MV-4-11 (cell line): Measurements from ENCODE around the gene IRS1.

Experiments used
- DNase-seq: peaks from one replicate; lab custom pipeline; 2025; lab: John Stamatoyannopoulos, UW

The IRS1 gene

GRCh38 chr2:226825056-226825455, 25.4 kb upstream of the IRS1 start:
- DNase-seq: peak; percentile 2

DNA sequence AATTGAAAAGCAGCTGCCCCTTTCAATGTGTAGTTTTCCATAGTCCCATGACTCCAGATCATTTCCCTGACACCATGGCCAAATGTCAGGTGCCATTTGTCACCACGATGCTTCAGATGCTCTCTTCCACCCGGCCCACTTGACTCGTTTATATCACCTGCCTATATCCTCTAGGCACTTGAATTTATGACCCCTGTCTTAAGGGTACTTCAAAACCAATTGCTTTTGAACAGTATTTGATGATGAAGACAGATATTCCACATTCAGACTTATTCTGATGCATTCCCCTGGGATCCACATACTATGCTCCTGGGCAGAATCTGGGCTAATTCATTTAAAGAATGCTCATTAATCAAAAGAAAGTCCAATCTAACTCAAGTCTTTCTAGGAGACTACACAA, 19.3 kb upstream of the IRS1 start:
- DNase-seq: no peak

DNA sequence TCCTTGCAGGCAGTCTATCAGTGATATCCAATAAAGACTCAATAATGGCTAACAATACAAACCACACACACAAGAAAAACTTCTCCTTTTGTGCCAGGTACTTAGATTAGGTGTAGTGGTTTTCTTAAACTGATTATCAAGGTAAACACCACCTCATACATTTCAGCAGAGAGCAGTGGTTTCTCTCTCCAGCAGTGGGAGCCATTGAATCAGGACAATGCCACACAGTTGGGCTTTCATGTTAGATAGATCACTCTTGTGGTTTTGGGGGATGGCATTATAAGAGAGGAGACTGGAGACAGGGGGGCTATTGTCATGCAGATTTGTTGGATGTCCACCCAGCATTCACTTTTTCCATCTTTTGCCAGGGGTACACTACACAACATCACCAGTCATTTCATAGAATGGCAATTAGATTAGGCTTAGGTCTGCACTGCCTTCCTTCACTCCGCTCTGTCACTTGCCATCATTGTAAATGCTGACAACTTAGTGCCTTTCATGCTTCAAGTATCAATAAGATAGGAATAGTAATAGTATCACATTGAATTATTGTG, 13.6 kb upstream of the IRS1 start:
- no peak for DNase-seq

GRCh38 chr2:226803410-226803809, 3.8 kb upstream of the IRS1 start:
- DNase-seq: no peak

- DNase-seq: peak; percentile 71
Measured at GRCh38 chr2:226802573-226802972, 3.0 kb upstream of the IRS1 start.

DNA sequence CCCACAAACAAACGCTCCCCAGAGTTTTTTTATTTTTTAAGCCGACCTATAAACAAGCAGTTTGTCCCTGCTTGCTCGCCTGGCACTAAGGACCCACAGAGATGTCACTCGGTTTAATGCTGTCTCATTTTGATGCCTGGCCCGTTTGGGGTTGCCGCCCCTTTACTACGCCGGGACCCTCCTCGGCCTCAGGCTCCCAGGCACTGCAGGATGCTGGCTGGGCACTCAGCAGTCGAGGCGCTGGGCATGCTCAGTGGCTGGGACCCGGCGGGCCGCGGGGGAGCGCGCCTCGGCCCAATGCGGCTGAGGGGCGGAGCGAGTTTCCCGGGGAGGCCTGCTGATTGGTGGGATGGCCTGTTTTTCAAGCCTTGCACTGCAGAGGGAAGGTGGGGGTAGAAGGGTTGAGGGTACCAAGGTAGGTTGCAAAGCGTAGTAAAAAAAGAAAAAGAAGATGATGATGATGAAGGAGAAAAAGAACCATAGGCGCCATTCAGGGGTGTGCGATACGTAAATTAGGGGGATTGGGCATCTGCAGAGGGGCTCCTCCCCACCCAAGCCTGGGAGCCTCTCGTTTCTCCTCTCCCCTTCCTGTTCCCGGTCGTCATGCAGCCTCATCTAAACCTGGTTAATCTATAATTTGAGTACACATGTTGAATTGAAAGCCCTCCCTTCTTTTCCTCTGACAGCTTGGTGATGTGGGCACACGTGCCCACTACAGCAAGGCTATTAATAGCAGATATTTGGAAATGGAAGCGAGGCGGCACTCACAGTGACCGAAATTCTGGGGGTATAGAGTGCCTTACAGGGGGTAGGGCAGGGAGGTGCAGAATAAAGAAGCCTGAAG, 1.5 kb upstream of the IRS1 start:
- no peak for DNase-seq

- no peak for DNase-seq
Measured at GRCh38 chr2:226799976-226800940, 638 bp upstream of the IRS1 start.

GRCh38 chr2:226798422-226799210, 1.0 kb downstream of the IRS1 start:
- DNase-seq: no peak

- no peak for DNase-seq
Measured at GRCh38 chr2:226797989-226798421, 1.6 kb downstream of the IRS1 start.

DNA sequence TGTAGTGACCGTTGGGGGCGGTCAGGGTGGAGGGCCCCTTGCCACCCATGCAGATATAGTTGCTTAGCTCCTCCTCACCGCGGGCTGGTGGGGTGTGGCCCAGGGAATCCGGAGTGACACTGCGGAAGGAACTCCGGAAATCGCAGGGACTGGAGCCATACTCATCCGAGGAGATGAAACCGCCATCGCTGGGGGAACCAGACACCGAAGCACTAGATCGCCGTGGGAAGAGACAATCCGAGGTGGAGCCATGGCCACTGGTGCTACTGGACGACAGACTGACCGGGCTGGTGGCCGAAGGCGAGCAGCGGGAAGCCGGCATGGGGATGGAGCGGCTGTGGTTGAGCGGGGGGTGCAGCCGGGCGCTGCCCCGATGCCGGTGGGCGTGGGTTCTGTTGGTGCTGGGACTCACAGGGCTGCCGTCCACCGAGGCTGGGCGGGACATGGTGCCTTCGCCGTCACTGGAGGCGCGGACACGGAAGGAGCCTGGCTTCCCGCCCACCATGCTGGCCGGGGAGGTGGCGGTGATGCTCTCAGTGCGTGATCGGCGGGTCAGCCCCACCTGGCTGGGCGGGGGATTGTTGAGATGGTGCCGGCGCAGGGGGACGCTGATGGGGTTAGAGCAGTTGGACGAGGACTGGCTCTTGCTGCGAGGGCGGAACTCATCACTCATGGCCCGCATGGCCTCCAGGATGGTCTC, 2.2 kb downstream of the IRS1 start:
- no peak for DNase-seq

DNA sequence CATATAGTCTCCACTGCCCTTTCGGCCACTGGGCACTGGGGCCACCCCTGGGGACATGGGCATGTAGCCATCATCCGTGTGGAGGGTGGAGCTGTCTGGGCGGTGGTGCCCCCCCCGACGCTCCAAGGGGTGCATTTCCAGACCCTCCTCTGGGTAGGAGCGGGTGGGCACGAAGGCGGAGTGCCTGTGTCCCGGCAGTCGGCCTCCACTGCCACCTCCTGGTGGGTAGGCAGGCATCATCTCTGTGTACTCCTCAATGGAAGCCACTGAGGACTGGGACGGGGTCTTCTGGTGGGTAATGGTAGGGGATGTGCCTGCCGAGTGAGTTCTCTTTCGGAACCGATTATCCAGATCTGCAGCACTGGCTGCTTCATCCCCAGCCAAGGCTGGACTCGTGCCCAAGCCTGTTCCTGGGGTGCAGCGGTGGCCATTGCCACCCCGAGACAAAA, 2.8 kb downstream of the IRS1 start:
- DNase-seq: no peak

DNA sequence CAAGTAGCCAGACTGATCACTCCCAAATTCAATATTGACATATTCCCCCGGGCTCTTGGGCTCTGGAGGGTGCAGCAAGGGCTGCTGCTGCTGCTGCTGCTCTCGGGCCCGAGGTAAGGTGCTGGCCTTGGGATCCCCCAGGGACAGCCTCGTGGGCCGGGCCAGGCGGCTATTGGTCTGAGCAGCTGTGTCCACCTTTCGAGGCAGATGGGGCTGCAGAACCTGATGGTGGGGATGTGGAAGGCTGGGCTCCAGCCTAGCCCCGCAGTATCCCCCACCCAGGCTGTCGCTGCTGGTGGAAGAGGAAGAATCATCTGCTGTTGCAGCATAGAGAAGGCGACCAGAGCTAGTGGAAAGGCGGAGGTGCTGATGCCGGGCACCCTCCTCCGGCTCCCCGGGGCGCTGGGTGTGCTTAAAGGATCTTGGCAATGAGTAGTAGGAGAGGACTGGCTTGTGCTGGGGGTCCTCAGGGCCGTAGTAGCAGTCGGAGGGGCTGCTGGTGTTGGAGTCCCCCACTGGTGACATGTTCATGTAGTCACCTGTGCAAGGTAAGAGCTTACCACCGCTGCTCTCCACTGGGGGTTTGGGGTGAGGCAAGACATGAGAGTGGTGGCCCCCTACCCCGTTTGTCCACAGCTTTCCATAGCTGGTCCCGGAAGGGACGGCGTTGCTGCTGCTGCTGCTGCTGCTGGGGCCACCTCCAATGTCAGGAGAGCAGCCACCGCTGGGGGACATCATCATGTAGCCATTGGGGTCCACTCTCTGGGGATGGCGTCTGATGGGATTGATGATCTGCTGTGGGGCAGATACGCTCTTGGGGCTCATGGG, 3.4 kb downstream of the IRS1 start:
- DNase-seq: no peak

- no peak for DNase-seq
Measured at GRCh38 chr2:226795281-226796011, 4.2 kb downstream of the IRS1 start.

- DNase-seq: no peak
Measured at GRCh38 chr2:226794751-226795171, 4.9 kb downstream of the IRS1 start.

- DNase-seq: no peak
Measured at GRCh38 chr2:226794196-226794661, 5.4 kb downstream of the IRS1 start.

DNA sequence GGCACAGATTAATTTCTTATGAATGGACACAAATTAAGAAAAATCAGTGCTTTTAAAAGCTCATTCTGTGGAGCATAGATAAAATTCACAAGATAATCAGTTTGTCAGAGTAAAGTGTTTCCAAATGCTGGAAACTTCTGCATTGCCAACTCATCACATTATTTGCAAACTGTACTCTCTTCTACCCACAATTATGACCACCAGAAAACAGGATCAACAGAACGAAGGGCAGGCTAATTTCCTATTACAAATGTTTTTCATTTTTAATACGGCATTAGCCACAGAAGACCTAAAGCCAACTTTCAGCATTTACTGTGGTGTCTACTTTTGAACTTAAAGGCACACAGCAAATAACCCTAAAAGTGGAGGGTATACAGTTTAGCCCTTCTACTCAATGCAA, 6.0 kb downstream of the IRS1 start:
- no peak for DNase-seq

DNA sequence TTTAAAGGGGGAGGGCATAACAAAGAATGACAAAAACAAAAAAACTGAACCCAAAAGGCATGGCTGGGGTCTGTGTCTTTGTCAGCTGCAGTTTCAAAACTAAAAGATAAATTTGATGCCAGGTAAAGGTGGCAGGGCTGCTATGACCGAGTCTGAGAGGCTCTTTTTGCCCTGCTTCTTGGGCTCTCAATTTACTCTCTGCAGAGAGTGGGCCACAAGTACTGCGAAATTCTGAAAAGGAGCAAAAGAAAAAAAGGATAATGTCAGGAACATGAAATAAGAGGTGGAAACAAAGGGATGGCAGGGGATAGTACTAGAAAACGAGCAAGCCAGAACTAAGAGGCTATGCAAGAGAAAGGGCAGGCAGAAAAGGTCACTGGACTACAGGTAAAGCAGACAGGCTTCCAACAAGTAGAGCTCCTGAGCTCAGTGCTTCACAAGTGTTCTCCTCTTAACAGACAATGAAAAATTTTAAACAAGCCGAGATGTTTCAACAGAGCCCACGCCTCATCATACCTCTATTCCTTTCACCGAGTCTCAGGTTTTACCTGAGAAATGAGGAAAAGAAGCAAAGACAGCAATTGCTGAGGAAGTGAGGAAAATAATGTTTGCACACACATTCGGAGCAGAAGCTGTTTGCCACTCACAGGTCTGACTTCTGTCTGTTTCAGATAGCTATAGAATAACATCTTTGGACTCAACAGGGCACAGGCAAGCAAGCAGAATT, 7.3 kb downstream of the IRS1 start:
- no peak for DNase-seq

DNA sequence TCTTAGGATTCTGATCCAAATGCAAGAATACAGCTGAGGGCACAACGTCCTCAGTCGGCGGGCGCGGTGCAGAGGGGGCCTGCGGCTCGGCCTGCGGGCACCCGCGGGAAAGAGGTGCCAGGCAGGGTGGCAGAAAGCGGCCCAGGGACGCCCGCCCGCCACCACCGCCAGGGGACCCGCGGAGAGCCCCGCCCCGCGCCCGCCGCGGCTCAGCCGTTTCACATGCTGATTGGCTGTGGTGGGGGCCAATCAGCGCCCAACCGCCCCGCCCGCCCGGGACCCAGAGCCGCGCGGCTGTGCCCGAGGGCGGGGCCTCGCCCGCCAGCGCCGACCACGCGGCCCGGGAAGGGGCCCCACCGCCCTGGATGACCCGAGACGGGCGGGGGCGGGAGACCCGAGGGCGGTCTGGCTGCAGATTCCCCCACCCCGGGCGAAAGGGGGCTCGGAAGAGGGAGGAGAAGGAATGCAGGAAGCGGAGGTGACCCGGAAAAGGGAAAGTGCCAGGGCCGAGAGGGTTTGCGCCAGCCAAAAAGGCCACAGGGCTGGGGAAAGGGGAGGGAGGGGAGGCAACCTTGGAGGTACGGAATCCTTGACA, 8.0 kb downstream of the IRS1 start:
- DNase-seq: peak; percentile 78
